ENCODE measurements around the gene UTRN.

UTRN gene

DNA sequence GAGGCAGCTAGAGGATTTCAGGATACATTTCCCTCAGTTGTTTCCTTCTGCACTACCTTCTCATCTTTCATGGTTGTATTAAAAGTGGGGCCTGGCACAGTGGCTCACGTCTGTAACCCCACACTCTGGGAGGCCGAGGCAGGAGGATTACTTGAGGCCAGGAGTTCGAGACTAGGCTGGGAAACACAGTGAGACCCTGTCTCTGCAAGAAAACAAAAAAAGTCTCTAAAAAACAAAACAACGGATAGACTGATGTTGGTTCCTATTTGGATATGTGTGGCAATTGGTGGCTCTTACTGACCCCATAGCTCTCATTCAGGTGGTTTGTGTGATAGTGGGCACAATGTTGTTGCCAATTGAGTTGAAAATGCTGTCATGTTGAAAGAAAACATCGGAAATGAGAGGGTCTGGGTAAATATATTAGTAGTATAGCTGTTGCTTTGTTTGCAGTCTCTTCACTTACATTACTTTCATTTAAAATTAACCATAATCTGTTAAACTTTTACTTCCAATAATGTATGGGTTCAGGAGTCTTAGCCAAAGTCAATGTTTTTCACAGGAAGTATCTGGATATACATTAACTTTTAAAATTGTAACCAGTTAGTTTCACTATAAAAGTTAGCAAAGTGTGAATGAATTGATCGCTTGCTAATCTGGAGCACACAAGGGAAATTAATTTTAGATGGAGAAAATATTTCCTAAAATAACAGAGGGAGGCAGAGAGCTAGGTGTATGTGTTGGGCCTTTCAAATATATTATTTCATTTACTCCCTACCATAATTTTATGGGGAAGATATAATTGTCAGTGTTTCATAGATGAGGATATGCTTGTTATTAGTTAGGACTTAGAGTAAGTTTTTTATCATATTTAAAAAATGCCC lies 31.1 kb downstream of the UTRN start:
- H3K4me3 ChIP-seq (ENCODE audit: low read depth, low read length): no peak overlapping the region
- DNase-seq (ENCODE audit: low read depth): no peak
- TF ChIP-seq, protein P1, sequence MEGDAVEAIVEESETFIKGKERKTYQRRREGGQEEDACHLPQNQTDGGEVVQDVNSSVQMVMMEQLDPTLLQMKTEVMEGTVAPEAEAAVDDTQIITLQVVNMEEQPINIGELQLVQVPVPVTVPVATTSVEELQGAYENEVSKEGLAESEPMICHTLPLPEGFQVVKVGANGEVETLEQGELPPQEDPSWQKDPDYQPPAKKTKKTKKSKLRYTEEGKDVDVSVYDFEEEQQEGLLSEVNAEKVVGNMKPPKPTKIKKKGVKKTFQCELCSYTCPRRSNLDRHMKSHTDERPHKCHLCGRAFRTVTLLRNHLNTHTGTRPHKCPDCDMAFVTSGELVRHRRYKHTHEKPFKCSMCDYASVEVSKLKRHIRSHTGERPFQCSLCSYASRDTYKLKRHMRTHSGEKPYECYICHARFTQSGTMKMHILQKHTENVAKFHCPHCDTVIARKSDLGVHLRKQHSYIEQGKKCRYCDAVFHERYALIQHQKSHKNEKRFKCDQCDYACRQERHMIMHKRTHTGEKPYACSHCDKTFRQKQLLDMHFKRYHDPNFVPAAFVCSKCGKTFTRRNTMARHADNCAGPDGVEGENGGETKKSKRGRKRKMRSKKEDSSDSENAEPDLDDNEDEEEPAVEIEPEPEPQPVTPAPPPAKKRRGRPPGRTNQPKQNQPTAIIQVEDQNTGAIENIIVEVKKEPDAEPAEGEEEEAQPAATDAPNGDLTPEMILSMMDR (IDR thresholded peaks at IDR 0.05; ENCODE audit: low read depth, low read length, missing control alignments): no peak

DNA sequence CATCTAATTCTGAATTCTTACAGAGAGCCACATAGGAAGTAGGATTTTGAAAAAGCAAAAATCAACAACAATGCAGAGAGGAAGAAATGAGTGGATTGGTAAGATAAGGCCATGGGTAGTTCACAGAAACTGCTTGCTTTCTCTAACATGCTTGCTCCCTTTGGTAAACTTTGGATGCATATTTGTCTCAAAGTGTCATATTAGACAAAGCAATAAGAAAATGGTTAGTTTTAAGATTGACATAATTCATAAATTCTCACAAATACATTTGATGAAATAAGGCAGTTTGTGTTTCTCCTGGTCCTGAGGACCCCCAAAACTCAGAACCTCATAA lies 31.7 kb downstream of the UTRN start:
- no peak for DNase-seq (ENCODE audit: low read depth)
- H3K4me3 ChIP-seq (ENCODE audit: low read depth, low read length): no peak overlapping the region
- TF ChIP-seq, protein P1 (IDR thresholded peaks at IDR 0.05; ENCODE audit: low read depth, low read length, missing control alignments): no peak

DNA sequence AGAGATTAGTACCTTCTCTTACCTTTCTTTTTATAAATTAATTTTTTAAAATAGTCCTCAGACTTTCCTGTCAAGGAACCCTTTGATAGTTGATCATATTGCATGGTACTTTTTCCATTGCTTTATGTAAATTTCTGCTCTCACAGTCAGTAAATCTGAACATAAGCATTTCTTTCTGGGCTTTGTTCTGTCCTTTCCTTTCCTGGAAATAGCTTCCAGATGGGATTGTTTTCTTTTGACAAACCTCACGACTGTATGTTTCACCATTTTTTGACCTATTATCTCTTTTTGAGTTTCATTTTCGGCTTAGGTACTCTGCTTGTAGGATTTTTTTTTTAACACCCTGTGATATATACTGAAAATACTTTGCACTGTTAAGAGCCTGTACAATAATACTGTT lies 32.6 kb downstream of the UTRN start:
- TF ChIP-seq, protein P1 (IDR thresholded peaks at IDR 0.05; ENCODE audit: low read depth, low read length, missing control alignments): no peak
- DNase-seq (ENCODE audit: low read depth): no peak
- no peak overlapping the region for H3K4me3 ChIP-seq (ENCODE audit: low read depth, low read length)

DNA sequence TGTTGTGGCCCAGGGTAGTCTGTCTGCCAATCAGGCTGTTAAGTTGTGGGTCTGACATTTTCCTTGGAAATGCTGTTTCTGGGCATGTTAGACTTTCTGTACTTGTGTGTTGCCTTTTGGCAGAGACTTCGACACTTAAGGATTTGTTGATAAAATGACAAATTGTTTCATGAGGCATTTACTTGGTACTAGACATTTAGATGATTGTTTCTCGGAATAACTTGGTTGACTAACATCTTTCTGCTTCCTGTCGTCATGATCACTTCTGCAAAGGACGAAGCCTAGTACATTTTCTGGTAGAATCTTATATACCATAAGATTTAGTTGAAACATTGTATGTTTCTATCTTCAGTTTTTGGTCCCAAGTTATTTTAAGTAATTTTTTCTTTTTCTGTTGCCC lies 34.1 kb downstream of the UTRN start:
- no peak for DNase-seq (ENCODE audit: low read depth)
- H3K4me3 ChIP-seq (ENCODE audit: low read depth, low read length): no peak overlapping the region
- TF ChIP-seq, protein P1 (IDR thresholded peaks at IDR 0.05; ENCODE audit: low read depth, low read length, missing control alignments): no peak

DNA sequence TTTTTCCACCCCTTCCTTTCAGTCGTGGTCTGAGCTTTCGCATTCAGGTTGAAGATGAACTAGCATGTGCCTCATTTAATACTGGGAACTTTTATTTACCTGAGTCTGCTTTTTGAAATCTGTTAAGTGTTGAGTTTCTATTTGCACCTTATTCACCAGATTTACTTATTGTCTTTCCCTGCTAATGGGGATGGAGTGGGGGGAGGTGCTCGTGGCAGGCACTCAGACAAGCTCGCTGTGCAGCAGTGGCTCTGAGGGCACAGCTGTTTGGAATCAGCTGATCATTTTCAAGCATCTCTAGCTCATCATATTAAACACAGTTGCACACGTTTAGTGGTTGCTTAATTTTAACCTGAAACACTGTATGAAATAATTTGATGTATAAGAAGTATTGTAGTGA lies 35.6 kb downstream of the UTRN start:
- no peak for DNase-seq (ENCODE audit: low read depth)
- no peak overlapping the region for H3K4me3 ChIP-seq (ENCODE audit: low read depth, low read length)
- TF ChIP-seq, protein P1 (IDR thresholded peaks at IDR 0.05; ENCODE audit: low read depth, low read length, missing control alignments): no peak

DNA sequence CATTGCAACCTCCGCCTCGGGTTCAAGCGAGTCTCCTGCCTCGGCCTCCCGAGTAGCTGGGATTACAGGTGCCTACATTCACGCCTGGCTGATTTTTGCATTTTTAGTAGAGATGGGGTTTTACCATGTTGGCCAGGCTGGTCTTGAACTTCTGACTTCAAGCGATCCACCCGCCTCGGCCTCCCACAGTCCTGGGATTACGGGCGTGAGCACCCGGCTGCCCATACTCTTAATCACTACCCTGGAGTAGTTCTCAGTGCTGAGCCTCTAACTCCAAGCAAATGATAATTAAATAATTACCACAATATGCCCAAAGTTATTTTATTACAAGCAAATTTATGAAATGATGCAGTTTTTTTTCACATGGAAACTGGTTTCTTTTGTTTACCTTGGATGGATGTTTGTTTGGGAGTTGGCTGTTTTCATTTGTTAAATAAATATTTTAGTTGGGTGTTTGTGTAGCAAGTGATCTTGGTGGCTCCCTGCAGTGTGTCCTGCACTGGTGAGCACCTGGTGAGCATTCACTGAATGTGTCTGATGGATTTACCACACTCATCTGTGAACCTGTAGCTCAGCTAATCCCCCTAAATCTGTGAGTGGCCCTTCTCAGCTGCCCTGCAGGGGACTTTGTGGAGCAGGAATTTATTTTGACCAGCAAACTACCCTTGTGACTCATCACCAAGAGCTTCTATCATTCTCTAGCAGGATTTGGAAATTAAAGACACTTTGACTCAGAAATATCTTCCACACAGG lies 36.9 kb downstream of the UTRN start:
- TF ChIP-seq, protein P1 (IDR thresholded peaks at IDR 0.05; ENCODE audit: low read depth, low read length, missing control alignments): no peak
- no peak for DNase-seq (ENCODE audit: low read depth)
- H3K4me3 ChIP-seq (ENCODE audit: low read depth, low read length): no peak overlapping the region
